K562 (cell line): ENCODE results near the gene MID2. TPM values are rescaled to one million over a fixed set of nuclear protein-coding genes. Genes with fewer than 3 reads are reported as not detected.

Source experiments
- ATAC-seq: fragments of 200-7000 bp; cut with Tn5 transposase; 3 replicates; pipeline ENCODE4 v1.9.1; 2020; ENCODE audit warnings: moderate library complexity
- BruUV-seq: library from RNA; stranded (reverse); fragments of 400-500 nt; replicated peaks from 2 replicates; lab custom pipeline; 2021; lab: Mats Ljungman, UMichigan
- CTCF ChIA-PET: fragments of 300-600 bp; formaldehyde crosslinking; extraction: SDS; loops from one replicate; lab custom pipeline; 2021; ENCODE audit warnings: low intra/inter-chr PET ratio; lab: Yijun Ruan, JAX
- POLR2A ChIA-PET: fragments of 300-600, 350-650 bp; sonication (Branson Sonifier 250); formaldehyde crosslinking; extraction: SDS; loops from one replicate; lab custom pipeline; 2021; ENCODE audit warnings: antibody characterized with exemption, inconsistent platforms; lab: Yijun Ruan, JAX
- DNase-seq, 4 experiments: peaks; one replicate each; pipeline versions ENCODE4 v3.0.0 to v3.0.0-alpha.2; 2011 to 2018; ENCODE audit warnings: low spot score in 3 of 4, mixed read lengths in 3 of 4; ENCODE audit errors: extremely low read depth in 1 of 4
- FAIRE-seq: peaks from 2 replicates; lab custom pipeline; 2011; peaks lifted over from hg19 to GRCh38; lab: Jason Lieb, UNC
- H2AFZ ChIP-seq: 2 replicates; pipeline ENCODE4 v1.6.0; 2011; ENCODE audit warnings: low read depth, low read length, control low read depth, inconsistent platforms
- H3K27ac ChIP-seq: fragments of 200-600 bp; 3 replicates; pipeline ENCODE4 v1.8.0; 2011; ENCODE audit warnings: low read depth, mild to moderate bottlenecking, control low read depth, inconsistent platforms, low read length, moderate library complexity, mixed read lengths; ENCODE audit errors: extremely low read depth
- H3K27me3 ChIP-seq, 2 experiments: fragments of 300-600 bp in 1 of 2; 2 replicates in 1 of 2; 3 replicates in 1 of 2; pipeline versions ENCODE4 v1.6.0 to v1.8.0; 2011; ENCODE audit warnings: inconsistent platforms in 2 of 2, low read length in 2 of 2, mild to moderate bottlenecking in 1 of 2, mixed read lengths in 1 of 2, moderate library complexity in 1 of 2; ENCODE audit not compliant: control insufficient read depth in 2 of 2, insufficient read depth in 2 of 2
- H3K36me3 ChIP-seq: fragments of 300-600 bp; 3 replicates; pipeline ENCODE4 v1.8.0; 2011; ENCODE audit warnings: mild to moderate bottlenecking, low read length, inconsistent platforms; ENCODE audit not compliant: control insufficient read depth, insufficient read depth
- H3K4me1 ChIP-seq, 2 experiments: fragments of 200-600 bp in 1 of 2; replicated peaks in 1 of 2; 2 replicates in 1 of 2; 3 replicates in 1 of 2; pipeline versions ENCODE4 v1.5.1 to v1.8.0; 2011; ENCODE audit warnings: inconsistent platforms in 2 of 2, low read length in 2 of 2, mild to moderate bottlenecking in 1 of 2, mixed read lengths in 1 of 2, moderate library complexity in 1 of 2; ENCODE audit not compliant: control insufficient read depth in 2 of 2, insufficient read depth in 2 of 2
- H3K4me2 ChIP-seq: 2 replicates; pipeline ENCODE4 v1.6.1; 2011; ENCODE audit warnings: low read length, control low read depth, inconsistent platforms, mixed read lengths; ENCODE audit not compliant: insufficient read depth
- H3K4me3 ChIP-seq: fragments of 200-600 bp; sonication (generic), shearing (Covaris generic); 2 replicates; pipeline ENCODE4 v1.5.1; 2016; ENCODE audit warnings: control low read depth, inconsistent platforms
- H3K79me2 ChIP-seq: fragments of 200-600 bp; 3 replicates; pipeline ENCODE4 v1.8.0; 2011; ENCODE audit warnings: low read length, inconsistent platforms; ENCODE audit not compliant: control insufficient read depth, insufficient read depth
- H3K9ac ChIP-seq, 2 experiments: 2 replicates each; pipeline versions ENCODE4 v1.6.0 to v1.6.1; 2011; ENCODE audit warnings: low read depth in 2 of 2, low read length in 2 of 2, control low read depth in 1 of 2, inconsistent platforms in 1 of 2, mild to moderate bottlenecking in 1 of 2, mixed read lengths in 1 of 2; ENCODE audit not compliant: insufficient read depth in 1 of 2
- H3K9me1 ChIP-seq: one replicate; pipeline ENCODE4 v1.6.0; 2011; ENCODE audit warnings: inconsistent platforms, mild to moderate bottlenecking, low read length, moderate library complexity; ENCODE audit not compliant: control insufficient read depth, insufficient read depth
- H3K9me3 ChIP-seq: replicated peaks from 2 replicates; pipeline ENCODE4 v1.5.1; 2011; ENCODE audit warnings: low read depth, low read length, inconsistent platforms; ENCODE audit not compliant: control insufficient read depth, insufficient read depth
- H4K20me1 ChIP-seq: replicated peaks from 2 replicates; pipeline ENCODE4 v1.6.1; 2011; ENCODE audit warnings: low read length, inconsistent platforms, mixed read lengths; ENCODE audit not compliant: control insufficient read depth, insufficient read depth
- ARHGAP35 ChIP-seq: fragments of 450-650 bp; IDR thresholded peaks from 2 replicates; pipeline ENCODE4 v1.6.1; 2018; ENCODE audit not compliant: partially characterized antibody
- ASH1L ChIP-seq: fragments of 450-650 bp; IDR thresholded peaks from 2 replicates; pipeline ENCODE4 v1.6.1; 2018; ENCODE audit warnings: borderline replicate concordance, mild to moderate bottlenecking, low read depth; ENCODE audit not compliant: partially characterized antibody
- ELK1 ChIP-seq: sonication (generic); formaldehyde crosslinking; IDR thresholded peaks from 2 replicates; pipeline ENCODE4 v1.8.1; 2022; ENCODE audit warnings: missing genetic modification reagents
- GABPB1 ChIP-seq: sonication (generic); formaldehyde crosslinking; IDR thresholded peaks from 2 replicates; pipeline ENCODE4 v1.8.0; 2022; ENCODE audit warnings: mild to moderate bottlenecking, missing genetic modification reagents
- HIVEP1 ChIP-seq: fragments of 250-450 bp; sonication (Bioruptor Pico); IDR thresholded peaks from 2 replicates; pipeline ENCODE4 v1.4.0; 2020; ENCODE audit warnings: mild to moderate bottlenecking
- HMGN3 ChIP-seq: IDR thresholded peaks from 2 replicates; pipeline ENCODE4 v1.6.1; 2011; ENCODE audit warnings: borderline replicate concordance, low read depth, mild to moderate bottlenecking, mixed read lengths, low read length; ENCODE audit not compliant: insufficient read length; ENCODE audit errors: extremely low read depth
- LARP7 ChIP-seq: fragments of 450-650 bp; IDR thresholded peaks from 2 replicates; pipeline ENCODE4 v1.6.1; 2016
- MTA2 ChIP-seq: fragments of 450-650 bp; IDR thresholded peaks from 2 replicates; pipeline ENCODE4 v1.6.1; 2016; ENCODE audit warnings: low read depth
- NCOA2 ChIP-seq, 2 experiments: fragments of 450-650 bp; IDR thresholded peaks; 2 replicates each; pipeline ENCODE4 v1.6.1; 2018; ENCODE audit warnings: mild to moderate bottlenecking in 2 of 2, moderate library complexity in 1 of 2; ENCODE audit not compliant: partially characterized antibody in 2 of 2
- POLR3G ChIP-seq: IDR thresholded peaks from 2 replicates; pipeline ENCODE4 v1.6.1; 2011; ENCODE audit not compliant: insufficient read length, insufficient replicate concordance; ENCODE audit errors: extremely low read depth
- PRPF4 ChIP-seq: fragments of 200-400 bp; formaldehyde crosslinking; IDR thresholded peaks from one replicate; pipeline ENCODE4 v1.6.1; 2017; ENCODE audit warnings: low read length, low read depth, mild to moderate bottlenecking; ENCODE audit not compliant: insufficient read depth, poor library complexity, severe bottlenecking
- STAT5A ChIP-seq: IDR thresholded peaks from 2 replicates; pipeline ENCODE4 v1.6.1; 2012; ENCODE audit warnings: low read length, inconsistent platforms, borderline replicate concordance
- ZBTB9 ChIP-seq: fragments of 450-650 bp; formaldehyde crosslinking; IDR thresholded peaks from 2 replicates; pipeline ENCODE4 v1.4.0; 2020; ENCODE audit warnings: mild to moderate bottlenecking, moderate library complexity
- ZNF143 ChIP-seq: sonication (generic); formaldehyde crosslinking; IDR thresholded peaks from 2 replicates; pipeline ENCODE4 v1.9.0; 2022; ENCODE audit warnings: mild to moderate bottlenecking, missing genetic modification reagents
- ZNF212 ChIP-seq: fragments of 450-650 bp; formaldehyde crosslinking; IDR thresholded peaks from 2 replicates; pipeline ENCODE4 v1.4.0; 2020; ENCODE audit warnings: mild to moderate bottlenecking
- WGBS: fragments of 100-300 bp; shearing (Covaris generic); methylation state at CpG from one replicate; pipeline ENCODE4 v1.1.6; 2016; ENCODE audit warnings: low coverage, mixed read lengths; ENCODE audit not compliant: insufficient coverage; ENCODE audit errors: missing lambda C conversion rate; 5-methylcytosine and 5-hydroxymethylcytosine counted together
- in situ Hi-C: fragments of 300-500 bp; cut with MboI; formaldehyde crosslinking; loops from 4 replicates; pipeline ENCODE4 v1.15.0; 2018; ENCODE audit warnings: inconsistent platforms, mixed read lengths
- intact Hi-C: fragments of 100-400 bp; cut with micrococcal nuclease; formaldehyde crosslinking; loops from 2 replicates; pipeline ENCODE4 v1.14.2; 2022
- polyA plus RNA-seq, 8 experiments: library from polyadenylated mRNA; depleted of rRNA in 4 of 8; stranded (reverse) in 5 of 8; unstranded in 3 of 8; fragments of >200 nt; fragmentation: Nextera tagmentation in 2 of 8; fragmentation: Illumina TruSeq in 1 of 8; extraction: Ambion mirVana in 2 of 8; extraction: Trizol in 1 of 8; gene quantifications; 2 replicates each; pipeline versions ENCODE4 v1.2.1 to v1.2.3, GENCODE V29; 2011 to 2014; ENCODE audit warnings: inconsistent platforms in 1 of 8, missing spikeins in 1 of 8
- total RNA-seq, 7 experiments: library from RNA; depleted of rRNA in 6 of 7; stranded (reverse); fragments of >200 nt in 6 of 7; fragmentation: Illumina TruSeq in 2 of 7; extraction: Trizol in 2 of 7; gene quantifications; 2 replicates each; pipeline versions ENCODE4 v1.2.1 to v1.2.3, GENCODE V29; 2011 to 2021; ENCODE audit warnings: low replicate concordance in 1 of 7

The MID2 gene
- total and polyA plus RNA-seq, 9 of the 15 experiments (the other 6 are each of a cell fraction or from before 2014, with no cell fraction given) = 0.07 TPM; not detected in 8

- TF ChIP-seq PRPF4 (no peak), ZNF143 (no peak), ASH1L (no peak), GABPB1 (CRISPR knock-in tag) (no peak), ELK1 (CRISPR knock-in tag) (no peak), ARHGAP35 (no peak), ZBTB9 (CRISPR knock-in tag) (no peak), POLR3G (no peak), HMGN3 (no peak), HIVEP1 (CRISPR knock-in tag) (no peak), STAT5A (no peak), NCOA2 (IDR thresholded peaks at IDR 0.05; ENCODE audit: partially characterized antibody in 2 of 2) (no peak), ZNF212 (no peak), LARP7 (no peak), MTA2 (no peak)
- no peak overlapping the region for H3K4me2 ChIP-seq
- no TSS peak for BruUV-seq
- intact Hi-C loops = no loop called here
- H3K4me1 ChIP-seq = no peaks in the 10 kb centered on the region
- no peak overlapping the region for H2AFZ ChIP-seq
- no peak for FAIRE-seq
- H3K27ac ChIP-seq = no peak overlapping the region
- H3K9me1 ChIP-seq = no peaks in the 10 kb centered on the region
- ChIA-PET POLR2A (no interaction called here), CTCF (no interaction called here)
- no peaks in the 10 kb centered on the region for H3K36me3 ChIP-seq
- peaks cover 0 to 11% of the 10 kb centered on the region in 2 experiments; a peak in 1 of 5 replicates for H3K27me3 ChIP-seq
- H3K4me3 ChIP-seq = no peak overlapping the region
- H3K9ac ChIP-seq = no peak overlapping the region
- no peaks in the 10 kb centered on the region for H3K79me2 ChIP-seq
- in situ Hi-C loops = no loop called here
- no peak for DNase-seq
- WGBS = 0% methylated on average over 1 of the region's 1 CpG
- no peaks in the 10 kb centered on the region for H4K20me1 ChIP-seq
- ATAC-seq = no peak
- H3K9me3 ChIP-seq = no peaks in the 10 kb centered on the region
Measured at GRCh38 chrX:107934262-107934661, 108.6 kb downstream of the MID2 start.
